ENCODE results near the gene APPL2. TPM values are rescaled to one million over a fixed set of nuclear protein-coding genes. Genes with fewer than 3 reads are reported as not detected.

The APPL2 gene
- total RNA-seq, 1 donor from 2014 or later = 17.7 TPM

GRCh38 chr12:105261010-105261409, 25.0 kb upstream of the APPL2 start:
- H3K4me2 ChIP-seq (ENCODE audit: low read length) = no peak overlapping the region
- no peak overlapping the region for H2AFZ ChIP-seq (ENCODE audit: low read depth, low read length)
- peaks cover 24% of the 10 kb centered on the region for H3K4me1 Mint-ChIP-seq (ENCODE audit: low read depth, unreplicated experiment)
- no peaks in the 10 kb centered on the region for H3K27me3 ChIP-seq (ENCODE audit: insufficient read depth, low read length)
- H3K36me3 ChIP-seq (ENCODE audit: insufficient read depth, low read length) = no peaks in the 10 kb centered on the region
- FAIRE-seq (no peak), DNase-seq (ENCODE audit: low read depth) (no peak)
- H3K4me3 Mint-ChIP-seq (ENCODE audit: unreplicated experiment) = no peak overlapping the region
- peaks cover 23% of the 10 kb centered on the region for H3K4me1 ChIP-seq (ENCODE audit: insufficient read depth, low read length)
- TF ChIP-seq EZH2 (IDR thresholded peaks at IDR 0.05; ENCODE audit: insufficient read depth, low read length) (no peak), CTCF (IDR thresholded peaks at IDR 0.05; ENCODE audit: insufficient read depth, low read depth, low read length) (no peak)
- H3K27me3 Mint-ChIP-seq (ENCODE audit: low read depth, unreplicated experiment) = peaks cover 6% of the 10 kb centered on the region
- H3K9ac ChIP-seq (ENCODE audit: low read length) = no peak overlapping the region
- H3K36me3 Mint-ChIP-seq (ENCODE audit: low read depth, unreplicated experiment) = no peaks in the 10 kb centered on the region
- H3K4me3 ChIP-seq (ENCODE audit: insufficient read depth, low read depth, low read length) = no peak overlapping the region
- no peak overlapping the region for H3K27ac Mint-ChIP-seq (ENCODE audit: unreplicated experiment)
- H3K79me2 ChIP-seq (ENCODE audit: insufficient read depth, low read length) = no peaks in the 10 kb centered on the region
- no peaks in the 10 kb centered on the region for H4K20me1 ChIP-seq (ENCODE audit: insufficient read depth, low read length)
- no peaks in the 10 kb centered on the region for H3K9me3 ChIP-seq (ENCODE audit: insufficient read depth, low read depth, low read length)
- H3K9me3 Mint-ChIP-seq (ENCODE audit: unreplicated experiment) = peaks cover 2% of the 10 kb centered on the region
- H3K27ac ChIP-seq (ENCODE audit: low read depth, low read length) = no peak overlapping the region

GRCh38 chr12:105259226-105259625, 23.3 kb upstream of the APPL2 start:
- peaks cover 2% of the 10 kb centered on the region for H3K9me3 Mint-ChIP-seq (ENCODE audit: unreplicated experiment)
- no peak overlapping the region for H3K9ac ChIP-seq (ENCODE audit: low read length)
- H2AFZ ChIP-seq (ENCODE audit: low read depth, low read length) = no peak overlapping the region
- H3K36me3 ChIP-seq (ENCODE audit: insufficient read depth, low read length) = no peaks in the 10 kb centered on the region
- no peaks in the 10 kb centered on the region for H3K36me3 Mint-ChIP-seq (ENCODE audit: low read depth, unreplicated experiment)
- H3K9me3 ChIP-seq (ENCODE audit: insufficient read depth, low read depth, low read length) = no peaks in the 10 kb centered on the region
- H3K4me3 ChIP-seq (ENCODE audit: insufficient read depth, low read depth, low read length) = no peak overlapping the region
- no peak for TF ChIP-seq CTCF (IDR thresholded peaks at IDR 0.05; ENCODE audit: insufficient read depth, low read depth, low read length)
- no peak for TF ChIP-seq EZH2 (IDR thresholded peaks at IDR 0.05; ENCODE audit: insufficient read depth, low read length)
- H3K79me2 ChIP-seq (ENCODE audit: insufficient read depth, low read length) = no peaks in the 10 kb centered on the region
- peaks cover 39% of the 10 kb centered on the region for H3K4me1 ChIP-seq (ENCODE audit: insufficient read depth, low read length)
- H3K27ac Mint-ChIP-seq (ENCODE audit: unreplicated experiment) = no peak overlapping the region
- H4K20me1 ChIP-seq (ENCODE audit: insufficient read depth, low read length) = no peaks in the 10 kb centered on the region
- no peak overlapping the region for H3K4me2 ChIP-seq (ENCODE audit: low read length)
- H3K27me3 Mint-ChIP-seq (ENCODE audit: low read depth, unreplicated experiment) = peaks cover 6% of the 10 kb centered on the region
- no peaks in the 10 kb centered on the region for H3K27me3 ChIP-seq (ENCODE audit: insufficient read depth, low read length)
- FAIRE-seq (no peak), DNase-seq (ENCODE audit: low read depth) (no peak)
- H3K4me3 Mint-ChIP-seq (ENCODE audit: unreplicated experiment) = no peak overlapping the region
- no peak overlapping the region for H3K27ac ChIP-seq (ENCODE audit: low read depth, low read length)
- H3K4me1 Mint-ChIP-seq (ENCODE audit: low read depth, unreplicated experiment) = peaks cover 37% of the 10 kb centered on the region

DNA sequence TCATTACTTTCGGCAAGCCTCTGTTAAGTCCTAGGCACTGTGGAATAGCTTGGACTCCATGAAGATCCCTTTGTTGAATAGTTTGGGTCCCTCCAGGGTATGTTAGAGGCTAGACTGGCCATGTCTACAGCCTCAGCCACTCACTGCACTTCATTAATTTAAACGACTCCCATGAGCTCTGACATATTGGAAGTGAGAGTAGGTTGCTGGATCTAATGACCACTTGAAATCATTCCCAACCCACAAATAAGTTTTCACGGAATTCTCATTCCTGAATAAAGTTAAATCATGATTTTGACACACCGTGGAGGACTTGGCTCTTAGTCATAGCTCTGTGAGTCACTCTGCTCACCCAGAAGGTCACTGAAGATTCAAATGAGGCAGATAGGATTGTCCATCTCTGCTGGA, 21.4 kb upstream of the APPL2 start:
- Histone ChIP-seq H3K27me3 (ENCODE audit: insufficient read depth, low read length) (no peaks in the 10 kb centered on the region), H3K4me2 (ENCODE audit: low read length) (peak overlapping the region; percentile 76), H3K4me3 (ENCODE audit: insufficient read depth, low read depth, low read length) (peak overlapping the region; percentile 24), H3K79me2 (ENCODE audit: insufficient read depth, low read length) (no peaks in the 10 kb centered on the region), H3K4me1 (ENCODE audit: insufficient read depth, low read length) (peaks cover 47% of the 10 kb centered on the region), H3K9ac (ENCODE audit: low read length) (peak overlapping the region; percentile 72), H3K36me3 (ENCODE audit: insufficient read depth, low read length) (no peaks in the 10 kb centered on the region), H4K20me1 (ENCODE audit: insufficient read depth, low read length) (no peaks in the 10 kb centered on the region), H3K9me3 (ENCODE audit: insufficient read depth, low read depth, low read length) (no peaks in the 10 kb centered on the region), H2AFZ (ENCODE audit: low read depth, low read length) (no peak overlapping the region), H3K27ac (ENCODE audit: low read depth, low read length) (peak overlapping the region; percentile 97)
- Mint-ChIP-seq H3K36me3 (ENCODE audit: low read depth, unreplicated experiment) (no peaks in the 10 kb centered on the region), H3K27me3 (ENCODE audit: low read depth, unreplicated experiment) (no peaks in the 10 kb centered on the region), H3K9me3 (ENCODE audit: unreplicated experiment) (peaks cover 2% of the 10 kb centered on the region), H3K27ac (ENCODE audit: unreplicated experiment) (peak overlapping the region; percentile 76), H3K4me3 (ENCODE audit: unreplicated experiment) (no peak overlapping the region), H3K4me1 (ENCODE audit: low read depth, unreplicated experiment) (peaks cover 45% of the 10 kb centered on the region)
- DNase-seq (ENCODE audit: low read depth) (peak; percentile 96), FAIRE-seq (peak; percentile 96)
- no peak for TF ChIP-seq EZH2 (IDR thresholded peaks at IDR 0.05; ENCODE audit: insufficient read depth, low read length)
- TF ChIP-seq CTCF (IDR thresholded peaks at IDR 0.05; ENCODE audit: insufficient read depth, low read depth, low read length) = no peak
